HUES48 (cell line): ENCODE results near the gene GLIS1.

Source experiments
- H3K27ac ChIP-seq: one replicate; pipeline ENCODE4 v1.7.0; 2013; ENCODE audit warnings: low read depth, low read length, inconsistent platforms
- H3K27me3 ChIP-seq: 2 replicates; pipeline ENCODE4 v1.6.1; 2013; ENCODE audit warnings: mild to moderate bottlenecking, low read length; ENCODE audit not compliant: control insufficient read depth, insufficient read depth
- H3K36me3 ChIP-seq: 2 replicates; pipeline ENCODE4 v1.6.1; 2013; ENCODE audit warnings: low read length; ENCODE audit not compliant: control insufficient read depth, insufficient read depth
- H3K4me1 ChIP-seq: 2 replicates; pipeline ENCODE4 v1.6.1; 2013; ENCODE audit warnings: mild to moderate bottlenecking, low read length; ENCODE audit not compliant: control insufficient read depth, insufficient read depth
- H3K4me3 ChIP-seq: 2 replicates; pipeline ENCODE4 v1.5.1; 2013; ENCODE audit warnings: mild to moderate bottlenecking, low read depth, low read length
- H3K9ac ChIP-seq: 2 replicates; pipeline ENCODE4 v1.6.1; 2013; ENCODE audit warnings: mild to moderate bottlenecking, low read depth, low read length, moderate library complexity
- H3K9me3 ChIP-seq: 2 replicates; pipeline ENCODE4 v1.6.1; 2013; ENCODE audit warnings: low read length; ENCODE audit not compliant: control insufficient read depth, insufficient read depth

Gene GLIS1

GRCh38 chr1:53485478-53486394 is 253.2 kb downstream of the GLIS1 start:
- Histone ChIP-seq H3K27me3 (no peaks in the 10 kb centered on the region), H3K4me1 (peaks cover 4% of the 10 kb centered on the region; the same call in 1 of the 2 replicates), H3K9ac (no peak overlapping the region), H3K4me3 (no peak overlapping the region), H3K9me3 (no peaks in the 10 kb centered on the region), H3K27ac (no peak overlapping the region), H3K36me3 (no peaks in the 10 kb centered on the region)

- no peak overlapping the region for H3K27ac ChIP-seq
- peaks cover 4% of the 10 kb centered on the region; the same call in 1 of the 2 replicates for H3K4me1 ChIP-seq
- no peaks in the 10 kb centered on the region for H3K9me3 ChIP-seq
- no peaks in the 10 kb centered on the region for H3K36me3 ChIP-seq
- H3K9ac ChIP-seq, result no peak overlapping the region
- no peaks in the 10 kb centered on the region for H3K27me3 ChIP-seq
- H3K4me3 ChIP-seq, result no peak overlapping the region
Measured at GRCh38 chr1:53484705-53485477, 254.1 kb downstream of the GLIS1 start.

- Histone ChIP-seq H3K9ac (no peak overlapping the region), H3K27me3 (no peaks in the 10 kb centered on the region), H3K9me3 (no peaks in the 10 kb centered on the region), H3K4me1 (peaks cover 4% of the 10 kb centered on the region; the same call in 1 of the 2 replicates), H3K27ac (no peak overlapping the region), H3K36me3 (no peaks in the 10 kb centered on the region), H3K4me3 (no peak overlapping the region)
Measured at GRCh38 chr1:53483656-53484055, 255.3 kb downstream of the GLIS1 start.

- no peaks in the 10 kb centered on the region for H3K36me3 ChIP-seq
- no peak overlapping the region for H3K9ac ChIP-seq
- peaks cover 4% of the 10 kb centered on the region; the same call in 1 of the 2 replicates for H3K4me1 ChIP-seq
- H3K9me3 ChIP-seq, result no peaks in the 10 kb centered on the region
- H3K27me3 ChIP-seq, result no peaks in the 10 kb centered on the region
- no peak overlapping the region for H3K4me3 ChIP-seq
- no peak overlapping the region for H3K27ac ChIP-seq
Measured at GRCh38 chr1:53483170-53483569, 255.8 kb downstream of the GLIS1 start.

GRCh38 chr1:53482441-53483153 is 256.4 kb downstream of the GLIS1 start:
- Histone ChIP-seq H3K27me3 (no peaks in the 10 kb centered on the region), H3K27ac (no peak overlapping the region), H3K9ac (no peak overlapping the region), H3K9me3 (no peaks in the 10 kb centered on the region), H3K4me3 (no peak overlapping the region), H3K4me1 (peaks cover 4% of the 10 kb centered on the region; the same call in 1 of the 2 replicates), H3K36me3 (no peaks in the 10 kb centered on the region)

GRCh38 chr1:53481456-53481855 is 257.5 kb downstream of the GLIS1 start:
- H3K27ac ChIP-seq, result no peak overlapping the region
- no peaks in the 10 kb centered on the region for H3K9me3 ChIP-seq
- peaks cover 4% of the 10 kb centered on the region; the same call in 1 of the 2 replicates for H3K4me1 ChIP-seq
- no peaks in the 10 kb centered on the region for H3K36me3 ChIP-seq
- no peak overlapping the region for H3K4me3 ChIP-seq
- no peak overlapping the region for H3K9ac ChIP-seq
- no peaks in the 10 kb centered on the region for H3K27me3 ChIP-seq

GRCh38 chr1:53480678-53481077 is 258.3 kb downstream of the GLIS1 start:
- Histone ChIP-seq H3K27ac (no peak overlapping the region), H3K27me3 (no peaks in the 10 kb centered on the region), H3K36me3 (no peaks in the 10 kb centered on the region), H3K9ac (no peak overlapping the region), H3K9me3 (no peaks in the 10 kb centered on the region), H3K4me1 (peaks cover 1% of the 10 kb centered on the region; the same call in 1 of the 2 replicates), H3K4me3 (no peak overlapping the region)

GRCh38 chr1:53478502-53478818 is 260.5 kb downstream of the GLIS1 start:
- H3K27ac ChIP-seq, result no peak overlapping the region

GRCh38 chr1:53477651-53478501 is 261.1 kb downstream of the GLIS1 start:
- no peak overlapping the region for H3K4me3 ChIP-seq
- no peaks in the 10 kb centered on the region for H3K9me3 ChIP-seq
- no peaks in the 10 kb centered on the region for H3K36me3 ChIP-seq
- H3K27ac ChIP-seq, result no peak overlapping the region
- no peaks in the 10 kb centered on the region for H3K4me1 ChIP-seq
- no peak overlapping the region for H3K9ac ChIP-seq
- no peaks in the 10 kb centered on the region for H3K27me3 ChIP-seq

More at GRCh38 chr1:53478502-53478818, 260.5 kb downstream of the GLIS1 start:
- H3K9ac ChIP-seq, result no peak overlapping the region
- H3K9me3 ChIP-seq, result no peaks in the 10 kb centered on the region
- H3K4me1 ChIP-seq, result no peaks in the 10 kb centered on the region
- H3K27me3 ChIP-seq, result no peaks in the 10 kb centered on the region
- no peaks in the 10 kb centered on the region for H3K36me3 ChIP-seq
- H3K4me3 ChIP-seq, result no peak overlapping the region

- H3K27me3 ChIP-seq, result no peaks in the 10 kb centered on the region
- H3K9ac ChIP-seq, result no peak overlapping the region
- no peaks in the 10 kb centered on the region for H3K4me1 ChIP-seq
- H3K4me3 ChIP-seq, result no peak overlapping the region
- H3K9me3 ChIP-seq, result no peaks in the 10 kb centered on the region
- no peaks in the 10 kb centered on the region for H3K36me3 ChIP-seq
- no peak overlapping the region for H3K27ac ChIP-seq
Measured at GRCh38 chr1:53476579-53476978, 262.4 kb downstream of the GLIS1 start.
